MM.1S (cell line): ENCODE measurements around the gene TOR1A.

Experiments
- DNase-seq: peaks from one replicate; pipeline ENCODE4 v3.0.0-alpha.2; 2015
- H2AFZ ChIP-seq: fragments of 300-600 bp; sonication (generic); 2 replicates; pipeline ENCODE4 v1.6.0; 2016; ENCODE audit warnings: antibody characterized with exemption, low read length
- H3F3A ChIP-seq: fragments of 300-600 bp; sonication (generic); 2 replicates; pipeline ENCODE4 v1.6.1; 2016; ENCODE audit warnings: mild to moderate bottlenecking, antibody characterized with exemption, low read length, moderate library complexity, mixed read lengths; ENCODE audit not compliant: insufficient read depth
- H3K27ac ChIP-seq: fragments of 300-600 bp; sonication (generic); 2 replicates; pipeline ENCODE4 v1.5.1; 2016; ENCODE audit warnings: mild to moderate bottlenecking, low read length
- H3K27me3 ChIP-seq: fragments of 300-600 bp; sonication (generic); replicated peaks from 2 replicates; pipeline ENCODE4 v1.6.0; 2016; ENCODE audit warnings: low read length; ENCODE audit not compliant: insufficient read depth
- H3K36me3 ChIP-seq: fragments of 300-600 bp; sonication (generic); replicated peaks from 2 replicates; pipeline ENCODE4 v1.6.1; 2016; ENCODE audit warnings: mild to moderate bottlenecking, low read length, mixed read lengths; ENCODE audit not compliant: insufficient read depth
- H3K4me1 ChIP-seq: fragments of 300-600 bp; sonication (generic); 2 replicates; pipeline ENCODE4 v1.6.1; 2016; ENCODE audit warnings: low read length, mixed read lengths
- H3K4me2 ChIP-seq: fragments of 300-600 bp; sonication (generic); 2 replicates; pipeline ENCODE4 v1.6.0; 2016; ENCODE audit warnings: low read depth, low read length
- H3K4me3 ChIP-seq: fragments of 300-600 bp; sonication (generic); 2 replicates; pipeline ENCODE4 v1.5.1; 2016; ENCODE audit warnings: low read length, mixed read lengths
- H3K79me2 ChIP-seq: fragments of 300-600 bp; sonication (generic); 2 replicates; pipeline ENCODE4 v1.6.1; 2016; ENCODE audit warnings: mixed run types, low read length, mixed read lengths
- H3K9ac ChIP-seq: fragments of 300-600 bp; sonication (generic); 2 replicates; pipeline ENCODE4 v1.6.1; 2016; ENCODE audit warnings: low read length, mixed read lengths
- H3K9me2 ChIP-seq: fragments of 300-600 bp; sonication (generic); replicated peaks from 2 replicates; pipeline ENCODE4 v1.6.1; 2016; ENCODE audit warnings: mild to moderate bottlenecking, low read length, mixed read lengths; ENCODE audit not compliant: insufficient read depth
- H3K9me3 ChIP-seq: fragments of 300-600 bp; sonication (generic); replicated peaks from 2 replicates; pipeline ENCODE4 v1.6.1; 2016; ENCODE audit warnings: mild to moderate bottlenecking, low read length, mixed read lengths; ENCODE audit not compliant: insufficient read depth
- H4K20me1 ChIP-seq: fragments of 300-600 bp; sonication (generic); 2 replicates; pipeline ENCODE4 v1.6.1; 2016; ENCODE audit warnings: mild to moderate bottlenecking, low read length, moderate library complexity, mixed read lengths; ENCODE audit not compliant: insufficient read depth
- EZH2 ChIP-seq: fragments of 300-600 bp; sonication (generic); optimal IDR thresholded peaks from 2 replicates; pipeline ENCODE3; 2017; ENCODE audit warnings: low read depth, mild to moderate bottlenecking, antibody characterized with exemption, low read length, mixed read lengths
- EZH2phosphoT487 ChIP-seq: fragments of 300-600 bp; sonication (generic); IDR thresholded peaks from 2 replicates; pipeline ENCODE4 v1.6.1; 2018; ENCODE audit warnings: antibody characterized with exemption, low read length
- TF ChIP-seq, protein P1 (sequence below): fragments of 300-600 bp; sonication (generic); IDR thresholded peaks from 2 replicates; pipeline ENCODE4 v1.5.1; 2016; ENCODE audit warnings: antibody characterized with exemption, low read length, mixed read lengths

The TOR1A gene

DNA sequence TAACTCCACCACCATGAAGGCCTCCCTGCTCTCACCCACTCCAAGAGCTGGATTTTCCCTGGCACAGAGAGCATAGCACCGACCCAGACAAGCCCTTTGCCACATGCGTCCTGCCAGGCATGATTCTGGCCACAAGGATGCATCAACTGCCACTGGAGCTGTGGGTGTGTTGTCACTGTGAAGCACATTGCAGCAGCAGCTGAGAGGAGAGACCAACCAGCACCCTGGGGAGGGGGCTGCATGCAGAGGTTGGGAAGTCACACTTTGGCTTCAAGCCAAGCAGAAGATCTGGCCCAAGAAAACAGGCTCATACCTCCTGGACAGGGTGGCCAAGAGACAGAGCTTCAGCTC is 48.5 kb downstream of the TOR1A start:
- Histone ChIP-seq H2AFZ (no peak overlapping the region), H3K9me3 (no peaks in the 10 kb centered on the region), H3F3A (no peaks in the 10 kb centered on the region), H3K27me3 (peaks cover 76% of the 10 kb centered on the region), H4K20me1 (no peaks in the 10 kb centered on the region), H3K79me2 (no peaks in the 10 kb centered on the region), H3K4me3 (no peak overlapping the region), H3K9me2 (no peaks in the 10 kb centered on the region), H3K4me2 (no peak overlapping the region), H3K9ac (no peak overlapping the region), H3K4me1 (no peaks in the 10 kb centered on the region), H3K36me3 (no peaks in the 10 kb centered on the region), H3K27ac (no peak overlapping the region)
- no peak for DNase-seq
- TF ChIP-seq, protein P1, sequence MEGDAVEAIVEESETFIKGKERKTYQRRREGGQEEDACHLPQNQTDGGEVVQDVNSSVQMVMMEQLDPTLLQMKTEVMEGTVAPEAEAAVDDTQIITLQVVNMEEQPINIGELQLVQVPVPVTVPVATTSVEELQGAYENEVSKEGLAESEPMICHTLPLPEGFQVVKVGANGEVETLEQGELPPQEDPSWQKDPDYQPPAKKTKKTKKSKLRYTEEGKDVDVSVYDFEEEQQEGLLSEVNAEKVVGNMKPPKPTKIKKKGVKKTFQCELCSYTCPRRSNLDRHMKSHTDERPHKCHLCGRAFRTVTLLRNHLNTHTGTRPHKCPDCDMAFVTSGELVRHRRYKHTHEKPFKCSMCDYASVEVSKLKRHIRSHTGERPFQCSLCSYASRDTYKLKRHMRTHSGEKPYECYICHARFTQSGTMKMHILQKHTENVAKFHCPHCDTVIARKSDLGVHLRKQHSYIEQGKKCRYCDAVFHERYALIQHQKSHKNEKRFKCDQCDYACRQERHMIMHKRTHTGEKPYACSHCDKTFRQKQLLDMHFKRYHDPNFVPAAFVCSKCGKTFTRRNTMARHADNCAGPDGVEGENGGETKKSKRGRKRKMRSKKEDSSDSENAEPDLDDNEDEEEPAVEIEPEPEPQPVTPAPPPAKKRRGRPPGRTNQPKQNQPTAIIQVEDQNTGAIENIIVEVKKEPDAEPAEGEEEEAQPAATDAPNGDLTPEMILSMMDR = no peak
- TF ChIP-seq EZH2phosphoT487 (no peak), EZH2 (no peak)

DNA sequence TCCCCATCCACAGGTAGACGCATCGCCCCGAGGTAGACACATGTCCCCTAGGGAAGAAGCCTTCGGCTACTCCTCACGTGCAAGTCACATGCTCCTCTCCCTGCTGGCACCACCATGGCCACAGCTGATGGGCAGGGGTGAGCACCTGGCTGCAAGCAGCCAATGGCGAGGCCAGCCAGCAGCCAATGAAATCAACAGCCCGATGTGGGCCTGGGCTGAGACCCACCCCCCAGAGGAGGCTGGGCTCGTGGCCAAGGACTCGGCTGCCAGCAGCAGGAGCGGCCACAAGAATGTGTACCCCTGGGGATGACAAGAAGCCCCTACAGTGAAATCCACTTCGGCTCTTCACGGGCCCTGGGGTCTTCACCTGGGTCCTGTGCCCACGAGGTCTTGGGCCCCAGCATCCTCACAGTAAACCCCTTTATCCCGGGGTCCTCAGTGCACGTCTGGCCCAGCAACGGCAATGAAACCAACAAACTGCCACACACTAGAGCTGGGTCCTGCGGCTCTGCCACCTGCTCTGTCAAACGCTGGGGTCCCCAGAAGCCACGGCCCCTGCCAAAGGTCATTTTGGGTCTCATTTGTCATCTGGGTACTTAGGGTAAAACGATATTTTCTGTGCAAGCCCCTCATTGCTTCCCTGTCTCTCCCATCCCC is 49.0 kb downstream of the TOR1A start:
- DNase-seq = no peak
- Histone ChIP-seq H2AFZ (no peak overlapping the region), H3K27ac (no peak overlapping the region)

DNA sequence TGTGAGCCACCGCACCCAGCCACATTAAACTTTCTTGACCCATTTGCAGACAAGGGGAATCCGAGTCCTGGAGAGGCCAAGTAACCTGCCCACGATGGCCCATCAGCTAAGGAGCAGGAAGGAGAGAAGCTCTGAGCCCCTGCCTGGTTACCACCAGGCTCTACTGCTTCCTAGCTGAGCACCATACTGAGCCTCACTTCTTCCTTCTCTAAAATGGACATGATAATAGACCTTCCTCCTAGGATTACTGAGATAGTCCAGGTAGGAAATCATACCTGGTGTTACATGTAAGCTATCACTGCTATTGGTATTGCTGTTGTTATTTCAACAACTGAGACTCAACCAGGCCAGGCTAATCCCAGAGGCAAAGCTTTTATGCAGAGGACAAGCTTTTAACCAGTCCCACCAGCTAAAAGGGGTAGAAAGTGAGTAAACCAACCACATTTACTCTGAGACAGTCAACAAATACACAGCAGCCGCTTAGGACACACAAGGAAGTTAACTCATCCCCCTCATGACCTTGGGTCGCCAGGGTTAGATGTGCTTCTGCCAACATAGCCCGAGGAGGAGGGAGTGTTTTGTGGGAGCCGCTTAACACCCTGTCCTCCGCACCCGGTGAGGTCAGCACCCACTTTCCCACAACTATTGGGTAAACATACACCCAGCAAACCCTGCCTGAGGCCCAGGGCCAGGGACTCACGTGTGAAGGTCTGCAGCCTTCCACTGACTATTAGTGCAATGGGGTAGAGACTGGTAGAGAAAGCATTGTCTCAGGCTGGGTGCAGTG is 50.5 kb downstream of the TOR1A start:
- no peaks in the 10 kb centered on the region for H3F3A ChIP-seq

More for the DNA sequence above, 49.0 kb downstream of the TOR1A start:
- no peaks in the 10 kb centered on the region for H3K4me1 ChIP-seq
- no peaks in the 10 kb centered on the region for H3F3A ChIP-seq
- no peak overlapping the region for H3K4me3 ChIP-seq
- H3K79me2 ChIP-seq = no peaks in the 10 kb centered on the region
- no peaks in the 10 kb centered on the region for H3K9me3 ChIP-seq
- no peaks in the 10 kb centered on the region for H3K36me3 ChIP-seq
- H3K27me3 ChIP-seq = peaks cover 73% of the 10 kb centered on the region
- no peak overlapping the region for H3K4me2 ChIP-seq
- no peaks in the 10 kb centered on the region for H4K20me1 ChIP-seq
- TF ChIP-seq EZH2phosphoT487 (no peak), EZH2 (no peak)
- TF ChIP-seq, protein P1 = no peak
- no peaks in the 10 kb centered on the region for H3K9me2 ChIP-seq
- no peak overlapping the region for H3K9ac ChIP-seq

More for the DNA sequence above, 50.5 kb downstream of the TOR1A start:
- no peak overlapping the region for H3K4me2 ChIP-seq
- H3K9me2 ChIP-seq = no peaks in the 10 kb centered on the region
- H4K20me1 ChIP-seq = no peaks in the 10 kb centered on the region
- H2AFZ ChIP-seq = no peak overlapping the region
- no peaks in the 10 kb centered on the region for H3K36me3 ChIP-seq
- H3K9ac ChIP-seq = no peak overlapping the region
- no peak overlapping the region for H3K27ac ChIP-seq
- peaks cover 77% of the 10 kb centered on the region for H3K27me3 ChIP-seq
- no peaks in the 10 kb centered on the region for H3K79me2 ChIP-seq
- no peak for DNase-seq
- no peak for TF ChIP-seq EZH2phosphoT487
- TF ChIP-seq EZH2 = no peak
- TF ChIP-seq, protein P1 = no peak
- no peak overlapping the region for H3K4me3 ChIP-seq
- H3K4me1 ChIP-seq = no peaks in the 10 kb centered on the region
- H3K9me3 ChIP-seq = no peaks in the 10 kb centered on the region
